GM12865 (cell line): ENCODE data around the gene SYNCRIP.

ENCODE experiments used
- DNase-seq: peaks from one replicate; pipeline ENCODE4 v3.0.0; 2010; ENCODE audit warnings: low read depth
- H3K4me3 ChIP-seq: 2 replicates; pipeline ENCODE4 v1.5.1; 2011; ENCODE audit warnings: mild to moderate bottlenecking, low read depth, low read length, control low read depth
- TF ChIP-seq, protein P1 (sequence below): IDR thresholded peaks from 2 replicates; pipeline ENCODE4 v1.5.1; 2011; ENCODE audit warnings: low read length, control low read depth, low read depth, inconsistent platforms; ENCODE audit not compliant: insufficient read depth; ENCODE audit errors: missing control alignments

Gene SYNCRIP

GRCh38 chr6:85680388-85680787 is 37.7 kb upstream of the SYNCRIP start:
- TF ChIP-seq, protein P1, sequence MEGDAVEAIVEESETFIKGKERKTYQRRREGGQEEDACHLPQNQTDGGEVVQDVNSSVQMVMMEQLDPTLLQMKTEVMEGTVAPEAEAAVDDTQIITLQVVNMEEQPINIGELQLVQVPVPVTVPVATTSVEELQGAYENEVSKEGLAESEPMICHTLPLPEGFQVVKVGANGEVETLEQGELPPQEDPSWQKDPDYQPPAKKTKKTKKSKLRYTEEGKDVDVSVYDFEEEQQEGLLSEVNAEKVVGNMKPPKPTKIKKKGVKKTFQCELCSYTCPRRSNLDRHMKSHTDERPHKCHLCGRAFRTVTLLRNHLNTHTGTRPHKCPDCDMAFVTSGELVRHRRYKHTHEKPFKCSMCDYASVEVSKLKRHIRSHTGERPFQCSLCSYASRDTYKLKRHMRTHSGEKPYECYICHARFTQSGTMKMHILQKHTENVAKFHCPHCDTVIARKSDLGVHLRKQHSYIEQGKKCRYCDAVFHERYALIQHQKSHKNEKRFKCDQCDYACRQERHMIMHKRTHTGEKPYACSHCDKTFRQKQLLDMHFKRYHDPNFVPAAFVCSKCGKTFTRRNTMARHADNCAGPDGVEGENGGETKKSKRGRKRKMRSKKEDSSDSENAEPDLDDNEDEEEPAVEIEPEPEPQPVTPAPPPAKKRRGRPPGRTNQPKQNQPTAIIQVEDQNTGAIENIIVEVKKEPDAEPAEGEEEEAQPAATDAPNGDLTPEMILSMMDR, result no peak
- peak; percentile 31 for DNase-seq
- H3K4me3 ChIP-seq, result peak overlapping the region; percentile 67

DNA sequence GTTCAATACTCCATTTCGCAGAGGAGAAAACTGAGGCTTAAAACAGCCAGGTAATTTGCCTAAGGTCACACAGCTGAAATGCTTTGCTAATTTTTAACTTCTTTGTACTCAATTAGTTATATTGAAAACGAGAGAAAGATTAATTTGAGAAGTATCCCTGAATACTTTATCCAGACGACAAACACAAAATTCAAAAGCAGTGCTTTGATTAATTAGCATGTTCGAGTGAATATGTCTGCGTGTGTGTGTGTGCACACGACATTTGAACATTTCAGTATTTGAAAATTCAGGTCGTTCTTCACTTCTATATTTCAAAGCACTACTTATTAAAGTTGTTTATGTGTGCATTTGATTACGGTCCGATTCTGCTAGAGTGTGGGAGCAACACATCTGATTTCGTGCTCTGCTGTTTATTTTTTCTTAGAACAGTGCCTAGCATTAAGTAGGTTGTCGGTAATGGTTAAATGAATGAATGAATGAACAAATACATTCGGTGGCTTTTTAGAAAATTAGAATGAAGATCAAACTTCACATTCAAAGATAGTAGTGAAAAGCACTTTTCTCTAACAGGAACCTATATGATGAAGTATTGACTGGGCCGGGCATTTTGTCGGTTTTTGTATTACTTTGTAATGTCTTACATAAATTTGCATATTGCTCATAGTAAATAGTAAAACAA is 36.9 kb upstream of the SYNCRIP start:
- peak; percentile 40 for DNase-seq
- TF ChIP-seq, protein P1, result no peak
- H3K4me3 ChIP-seq, result peak overlapping the region; percentile 67

GRCh38 chr6:85678602-85679444 is 36.1 kb upstream of the SYNCRIP start:
- TF ChIP-seq, protein P1, result no peak
- H3K4me3 ChIP-seq, result peak overlapping the region; percentile 82
- DNase-seq, result peak; percentile 100

- TF ChIP-seq, protein P1, result no peak
- no peak for DNase-seq
- H3K4me3 ChIP-seq, result peak overlapping the region; percentile 82
Measured at GRCh38 chr6:85678026-85678601, 35.4 kb upstream of the SYNCRIP start.

- TF ChIP-seq, protein P1, result no peak
- peak; percentile 25 for DNase-seq
Measured at GRCh38 chr6:85677234-85677956, 34.7 kb upstream of the SYNCRIP start.

DNA sequence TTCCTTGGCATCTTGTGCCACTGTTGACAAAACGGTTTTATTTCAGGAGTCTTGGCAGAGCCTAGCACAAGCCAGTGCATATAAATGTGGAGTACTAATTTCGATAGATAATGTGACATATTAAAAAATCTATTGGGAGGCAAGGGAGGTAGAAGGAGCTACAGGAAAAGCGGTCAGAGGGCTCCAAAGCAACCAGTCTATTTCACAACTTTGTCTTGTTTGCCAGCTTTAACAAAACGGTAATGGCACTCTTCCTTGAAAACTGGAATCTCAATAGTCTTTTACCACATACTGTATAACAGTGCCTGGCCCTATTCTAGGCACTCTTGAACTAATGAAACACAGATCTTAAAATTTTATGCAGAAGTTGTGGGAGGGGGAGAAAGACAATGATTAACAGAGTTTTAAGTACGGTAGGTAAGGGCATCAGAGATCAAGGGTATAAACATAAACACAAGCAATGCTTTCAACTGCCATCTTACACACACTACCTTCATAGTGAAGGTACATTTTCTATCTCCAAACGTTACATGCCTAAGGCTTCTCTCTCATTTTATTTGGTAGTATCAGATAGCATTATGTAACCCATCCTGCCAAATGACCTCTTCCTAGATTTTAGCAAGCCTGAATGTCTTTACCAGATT is 33.5 kb upstream of the SYNCRIP start:
- TF ChIP-seq, protein P1, result no peak
- no peak for DNase-seq
- peak overlapping the region; percentile 82 for H3K4me3 ChIP-seq

More at GRCh38 chr6:85677234-85677956, 34.7 kb upstream of the SYNCRIP start:
- peak overlapping the region; percentile 82 for H3K4me3 ChIP-seq
